GM20000 (cell line): Measurements from ENCODE around the gene UBA7.

Experiments
- DNase-seq: peaks from one replicate; pipeline ENCODE4 v3.0.0; 2012; ENCODE audit warnings: low spot score
- TF ChIP-seq, protein P1 (sequence below): IDR thresholded peaks from 2 replicates; pipeline ENCODE4 v1.5.1; 2012; ENCODE audit warnings: mild to moderate bottlenecking, control low read depth; ENCODE audit errors: extremely low read depth, missing control alignments

The UBA7 gene

DNA sequence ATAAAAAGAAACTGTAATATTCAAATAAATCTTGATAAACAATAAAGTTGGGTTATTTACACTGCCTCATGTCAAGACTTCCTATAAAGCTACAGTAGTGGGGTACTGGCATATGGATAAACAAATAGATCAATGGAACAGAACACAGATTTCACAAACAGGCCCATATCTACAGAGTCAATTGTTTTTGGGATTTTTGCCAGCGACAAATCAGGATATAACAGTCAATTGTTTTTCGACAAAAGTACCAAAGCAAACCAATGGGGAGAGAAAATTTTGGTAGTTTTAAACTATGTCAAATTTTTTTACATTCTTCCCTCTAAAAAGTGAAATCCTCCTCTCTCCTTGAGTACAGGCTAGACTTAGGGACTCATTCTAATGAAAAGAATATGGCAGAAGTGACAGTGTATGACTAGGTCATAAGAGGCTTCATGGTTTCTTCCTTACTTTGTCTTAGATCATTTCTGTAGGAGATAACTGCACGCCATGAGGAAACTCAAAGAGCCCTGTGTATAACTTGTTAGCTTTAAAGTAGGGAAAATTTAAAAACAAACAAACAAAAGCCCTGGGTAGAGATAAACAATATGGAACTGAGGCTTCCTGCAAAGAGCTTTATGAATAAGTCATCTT, 44.4 kb downstream of the UBA7 start:
- TF ChIP-seq, protein P1, sequence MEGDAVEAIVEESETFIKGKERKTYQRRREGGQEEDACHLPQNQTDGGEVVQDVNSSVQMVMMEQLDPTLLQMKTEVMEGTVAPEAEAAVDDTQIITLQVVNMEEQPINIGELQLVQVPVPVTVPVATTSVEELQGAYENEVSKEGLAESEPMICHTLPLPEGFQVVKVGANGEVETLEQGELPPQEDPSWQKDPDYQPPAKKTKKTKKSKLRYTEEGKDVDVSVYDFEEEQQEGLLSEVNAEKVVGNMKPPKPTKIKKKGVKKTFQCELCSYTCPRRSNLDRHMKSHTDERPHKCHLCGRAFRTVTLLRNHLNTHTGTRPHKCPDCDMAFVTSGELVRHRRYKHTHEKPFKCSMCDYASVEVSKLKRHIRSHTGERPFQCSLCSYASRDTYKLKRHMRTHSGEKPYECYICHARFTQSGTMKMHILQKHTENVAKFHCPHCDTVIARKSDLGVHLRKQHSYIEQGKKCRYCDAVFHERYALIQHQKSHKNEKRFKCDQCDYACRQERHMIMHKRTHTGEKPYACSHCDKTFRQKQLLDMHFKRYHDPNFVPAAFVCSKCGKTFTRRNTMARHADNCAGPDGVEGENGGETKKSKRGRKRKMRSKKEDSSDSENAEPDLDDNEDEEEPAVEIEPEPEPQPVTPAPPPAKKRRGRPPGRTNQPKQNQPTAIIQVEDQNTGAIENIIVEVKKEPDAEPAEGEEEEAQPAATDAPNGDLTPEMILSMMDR = no peak

DNA sequence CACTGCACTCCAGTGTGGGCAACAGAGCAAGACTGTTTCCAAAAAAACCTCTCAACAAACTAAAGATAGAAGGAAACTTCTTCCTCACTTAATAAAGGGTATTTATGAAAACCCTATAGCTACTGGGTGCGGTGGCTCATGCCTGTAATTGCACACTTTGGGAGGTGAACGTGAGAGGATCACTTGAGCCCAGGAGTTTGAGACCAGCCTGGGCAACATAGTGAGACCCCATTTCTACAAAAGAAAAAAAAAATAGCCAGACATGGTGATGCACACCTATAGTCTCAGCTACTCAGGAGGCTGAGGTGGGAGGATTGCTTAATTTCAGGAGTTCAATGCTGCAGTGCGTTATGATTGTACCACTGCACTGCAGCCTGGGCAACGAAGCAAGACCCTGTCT, 49.8 kb downstream of the UBA7 start:
- DNase-seq = no peak
- TF ChIP-seq, protein P1 = no peak

More for the DNA sequence above, 44.4 kb downstream of the UBA7 start:
- no peak for DNase-seq

DNA sequence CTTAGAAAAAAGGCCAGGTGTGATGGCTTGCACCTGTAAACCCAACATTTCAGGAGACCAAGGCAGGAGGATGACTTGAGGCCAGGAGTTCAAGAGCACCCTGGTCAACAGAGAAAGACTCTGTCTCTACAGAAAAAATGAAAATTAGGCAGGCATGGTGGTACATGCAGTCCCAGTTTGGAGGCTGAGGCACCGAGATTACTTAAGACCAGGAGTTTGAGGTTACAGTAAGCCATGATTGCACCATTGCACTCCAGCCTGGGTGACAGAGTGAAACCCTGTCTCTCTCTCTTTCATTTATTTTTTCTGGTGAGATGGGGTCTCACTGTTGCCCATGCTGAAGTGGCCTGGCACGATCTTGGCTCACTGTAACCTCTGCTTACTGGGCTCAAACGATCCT, 52.1 kb downstream of the UBA7 start:
- no peak for DNase-seq
- TF ChIP-seq, protein P1 = no peak

DNA sequence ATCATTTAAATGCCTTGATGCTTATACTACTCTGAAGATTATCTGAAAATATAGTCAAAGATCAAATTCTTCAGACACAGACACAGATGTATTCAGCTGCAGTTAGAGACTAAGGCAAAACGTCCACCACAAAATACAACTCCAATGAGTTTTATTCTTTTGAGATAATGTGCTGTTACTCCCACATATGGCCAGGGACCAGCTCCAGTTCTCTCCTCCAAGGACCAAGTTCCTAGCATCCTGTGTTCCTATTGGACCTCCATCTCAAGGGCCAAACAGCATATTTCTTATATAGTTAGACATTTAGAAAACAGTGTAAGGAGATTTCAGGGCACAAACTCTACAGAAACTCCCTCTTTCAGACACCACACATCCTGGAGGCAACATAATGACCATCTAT, 54.5 kb downstream of the UBA7 start:
- TF ChIP-seq, protein P1 = no peak

DNA sequence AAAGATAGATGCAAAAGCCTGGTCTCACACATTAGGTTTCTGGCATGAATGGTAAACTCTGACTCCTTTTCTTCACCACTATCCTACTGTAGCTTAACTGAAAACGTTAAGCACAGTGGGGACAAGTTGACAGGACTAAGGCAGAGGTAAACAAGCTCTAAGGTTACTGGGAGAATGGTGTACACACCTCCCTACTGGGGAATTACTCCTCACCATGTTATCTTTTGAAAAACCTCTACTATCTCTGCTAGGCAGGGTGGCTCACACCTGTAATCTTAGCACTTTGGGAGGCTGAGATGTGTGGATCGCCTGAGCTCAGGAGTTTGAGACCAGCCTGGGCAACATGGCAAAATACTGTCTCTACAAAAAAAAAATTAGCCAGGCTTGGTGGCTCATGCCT, 56.6 kb downstream of the UBA7 start:
- TF ChIP-seq, protein P1 = no peak
- no peak for DNase-seq

More for the DNA sequence above, 54.5 kb downstream of the UBA7 start:
- DNase-seq = no peak

DNA sequence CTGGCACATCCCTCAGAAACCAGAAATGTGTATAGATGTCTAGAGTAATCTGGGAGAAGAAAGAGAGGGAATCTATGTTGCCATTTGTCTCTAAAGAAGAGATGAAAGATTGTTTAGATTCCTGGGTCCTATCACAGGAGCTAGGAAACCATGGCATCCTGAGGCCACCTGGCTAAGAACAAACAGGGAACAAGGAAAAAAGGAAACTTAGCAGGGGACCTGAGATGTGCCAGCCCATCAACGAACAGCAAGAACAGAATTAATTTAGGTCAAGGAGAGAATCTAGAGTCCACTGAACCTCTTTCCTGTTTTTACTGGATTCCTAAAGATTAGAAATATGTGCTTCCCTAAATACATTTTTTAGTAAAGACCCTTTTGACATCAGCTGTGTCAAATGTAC, 57.7 kb downstream of the UBA7 start:
- TF ChIP-seq, protein P1 = no peak
- no peak for DNase-seq
